Erythroblast (primary cell): ENCODE data around the gene GRIK4.

Experiments
- GATA1 ChIP-seq: IDR thresholded peaks from 2 replicates; pipeline ENCODE4 v1.6.1; 2011; ENCODE audit warnings: low read depth, mild to moderate bottlenecking, control low read depth, low read length, moderate library complexity
- POLR2A ChIP-seq: IDR thresholded peaks from 2 replicates; pipeline ENCODE4 v1.6.1; 2011; ENCODE audit warnings: mild to moderate bottlenecking, low read length

- TF ChIP-seq POLR2A (no peak), GATA1 (no peak)
Observed at GRCh38 chr11:120524536-120525085, 13.1 kb downstream of the GRIK4 start.
